HepG2 (cell line): ENCODE measurements around the gene RDH8. TPM values are rescaled to one million over a fixed set of nuclear protein-coding genes. Genes with fewer than 3 reads are reported as not detected.

Source experiments
- ADNP ChIP-seq: sonication (generic); formaldehyde crosslinking; IDR thresholded peaks from 2 replicates; pipeline ENCODE4 v1.4.0; 2020; ENCODE audit warnings: missing genetic modification reagents
- AKAP8 ChIP-seq: sonication (generic); formaldehyde crosslinking; IDR thresholded peaks from 2 replicates; pipeline ENCODE4 v1.5.1; 2020; ENCODE audit warnings: mild to moderate bottlenecking, missing genetic modification reagents
- CEBPG ChIP-seq: IDR thresholded peaks from 2 replicates; pipeline ENCODE4 v1.6.1; 2016
- DNMT3B ChIP-seq: conservative IDR thresholded peaks from 2 replicates; pipeline ENCODE4 v1.6.1; 2016; ENCODE audit warnings: missing biosample characterization, control low read depth
- EZH2 ChIP-seq: conservative IDR thresholded peaks from 2 replicates; pipeline ENCODE4 v1.6.1; 2012; ENCODE audit warnings: mild to moderate bottlenecking, low read depth, low read length, moderate library complexity
- FOXA1 ChIP-seq, 2 experiments: fragments of 450-650 bp in 1 of 2; sonication (generic) in 1 of 2; formaldehyde crosslinking in 1 of 2; IDR thresholded peaks; 2 replicates each; pipeline versions ENCODE4 v1.4.0 to v1.6.1; 2016 to 2020; ENCODE audit warnings: missing genetic modification reagents in 1 of 2
- HDAC2 ChIP-seq: sonication (generic); formaldehyde crosslinking; IDR thresholded peaks from 2 replicates; pipeline ENCODE4 v1.4.0; 2020; ENCODE audit warnings: missing genetic modification reagents
- HIVEP1 ChIP-seq: sonication (generic); formaldehyde crosslinking; IDR thresholded peaks from 2 replicates; pipeline ENCODE4 v1.4.0; 2020; ENCODE audit warnings: mild to moderate bottlenecking, missing genetic modification reagents
- HOXA7 ChIP-seq: sonication (generic); formaldehyde crosslinking; IDR thresholded peaks from 2 replicates; pipeline ENCODE4 v1.8.1; 2022; ENCODE audit warnings: mild to moderate bottlenecking, missing genetic modification reagents, moderate library complexity
- KMT2B ChIP-seq: IDR thresholded peaks from 2 replicates; pipeline ENCODE4 v1.6.1; 2016; ENCODE audit warnings: missing genetic modification reagents, missing compliant biosample characterization
- MAZ ChIP-seq, 2 experiments: sonication (generic) in 1 of 2; formaldehyde crosslinking in 1 of 2; IDR thresholded peaks; 2 replicates each; pipeline versions ENCODE4 v1.5.0 to v1.6.1; 2012 to 2020; ENCODE audit warnings: low read depth in 2 of 2, mild to moderate bottlenecking in 2 of 2, borderline replicate concordance in 1 of 2, improper control_type of control experiment in 1 of 2, low read length in 1 of 2, missing genetic modification reagents in 1 of 2, moderate library complexity in 1 of 2
- PHF8 ChIP-seq: sonication (generic); formaldehyde crosslinking; IDR thresholded peaks from 2 replicates; pipeline ENCODE4 v1.5.0; 2020; ENCODE audit warnings: missing genetic modification reagents
- PPARG ChIP-seq: conservative IDR thresholded peaks from 2 replicates; pipeline ENCODE4 v1.6.1; 2016; ENCODE audit warnings: missing biosample characterization, missing genetic modification reagents
- SMARCC2 ChIP-seq: fragments of 450-650 bp; IDR thresholded peaks from 2 replicates; pipeline ENCODE4 v1.6.1; 2017; ENCODE audit warnings: antibody characterized with exemption, mild to moderate bottlenecking
- SMARCE1 ChIP-seq: fragments of 450-650 bp; IDR thresholded peaks from 2 replicates; pipeline ENCODE4 v1.6.1; 2017; ENCODE audit warnings: borderline replicate concordance
- SOX6 ChIP-seq, 2 experiments: fragments of 450-650 bp in 1 of 2; sonication (generic) in 1 of 2; formaldehyde crosslinking in 1 of 2; IDR thresholded peaks; 2 replicates each; pipeline versions ENCODE4 v1.4.0 to v1.6.1; 2017 to 2020; ENCODE audit warnings: antibody characterized with exemption in 1 of 2, mild to moderate bottlenecking in 1 of 2, missing genetic modification reagents in 1 of 2
- ZBTB7B ChIP-seq: sonication (generic); formaldehyde crosslinking; IDR thresholded peaks from 2 replicates; pipeline ENCODE4 v1.4.0; 2020; ENCODE audit warnings: missing genetic modification reagents
- ZNF235 ChIP-seq: sonication (generic); formaldehyde crosslinking; IDR thresholded peaks from 2 replicates; pipeline ENCODE4 v1.8.1; 2023; ENCODE audit warnings: mild to moderate bottlenecking, missing genetic modification reagents, borderline replicate concordance
- ZNF432 ChIP-seq: sonication (generic); formaldehyde crosslinking; IDR thresholded peaks from 2 replicates; pipeline ENCODE4 v1.5.0; 2020; ENCODE audit warnings: missing genetic modification reagents, mild to moderate bottlenecking, borderline replicate concordance
- ZNF530 ChIP-seq: sonication (generic); formaldehyde crosslinking; IDR thresholded peaks from 2 replicates; pipeline ENCODE4 v1.5.0; 2020; ENCODE audit warnings: low read depth, mild to moderate bottlenecking, missing genetic modification reagents
- ZNF614 ChIP-seq: IDR thresholded peaks from 2 replicates; pipeline ENCODE4 v1.6.1; 2018; ENCODE audit warnings: missing biosample characterization, missing genetic modification reagents, inconsistent platforms, borderline replicate concordance
- ZNF75D ChIP-seq: sonication (generic); formaldehyde crosslinking; IDR thresholded peaks from 2 replicates; pipeline ENCODE4 v1.8.1; 2023; ENCODE audit warnings: missing genetic modification reagents, mild to moderate bottlenecking, borderline replicate concordance
- polyA plus RNA-seq, 8 experiments: library from polyadenylated mRNA; depleted of rRNA in 3 of 8; stranded (reverse) in 7 of 8; unstranded in 1 of 8; fragments of >200 nt; fragmentation: Illumina TruSeq in 4 of 8; extraction: Trizol in 4 of 8; gene quantifications; 2 replicates each; pipeline versions ENCODE4 v1.2.1 to v1.2.3, GENCODE V29; 2011 to 2016; ENCODE audit warnings: low read depth in 4 of 8, missing spikeins in 1 of 8, mixed read lengths in 1 of 8; ENCODE audit not compliant: insufficient read depth in 1 of 8
- total RNA-seq, 5 experiments: library from RNA; depleted of rRNA; stranded (reverse); fragments of >200 nt; fragmentation: Illumina TruSeq; extraction: Trizol; gene quantifications; 2 replicates each; pipeline ENCODE4 v1.2.3, GENCODE V29; 2016; ENCODE audit warnings: low read depth in 1 of 5
- TF ChIP-seq, protein P1 (sequence below): sonication (generic); formaldehyde crosslinking; IDR thresholded peaks from 2 replicates; pipeline ENCODE4 v1.4.0; 2020; ENCODE audit warnings: mild to moderate bottlenecking, missing genetic modification reagents
- TF ChIP-seq, protein P2 (sequence below): IDR thresholded peaks from 2 replicates; pipeline ENCODE4 v1.6.1; 2016; ENCODE audit warnings: missing biosample characterization, missing genetic modification reagents, low read depth

The RDH8 gene
- total and polyA plus RNA-seq, 2 of the 13 experiments (the other 11 are each of a cell fraction or from before 2014, with no cell fraction given): not detected

DNA sequence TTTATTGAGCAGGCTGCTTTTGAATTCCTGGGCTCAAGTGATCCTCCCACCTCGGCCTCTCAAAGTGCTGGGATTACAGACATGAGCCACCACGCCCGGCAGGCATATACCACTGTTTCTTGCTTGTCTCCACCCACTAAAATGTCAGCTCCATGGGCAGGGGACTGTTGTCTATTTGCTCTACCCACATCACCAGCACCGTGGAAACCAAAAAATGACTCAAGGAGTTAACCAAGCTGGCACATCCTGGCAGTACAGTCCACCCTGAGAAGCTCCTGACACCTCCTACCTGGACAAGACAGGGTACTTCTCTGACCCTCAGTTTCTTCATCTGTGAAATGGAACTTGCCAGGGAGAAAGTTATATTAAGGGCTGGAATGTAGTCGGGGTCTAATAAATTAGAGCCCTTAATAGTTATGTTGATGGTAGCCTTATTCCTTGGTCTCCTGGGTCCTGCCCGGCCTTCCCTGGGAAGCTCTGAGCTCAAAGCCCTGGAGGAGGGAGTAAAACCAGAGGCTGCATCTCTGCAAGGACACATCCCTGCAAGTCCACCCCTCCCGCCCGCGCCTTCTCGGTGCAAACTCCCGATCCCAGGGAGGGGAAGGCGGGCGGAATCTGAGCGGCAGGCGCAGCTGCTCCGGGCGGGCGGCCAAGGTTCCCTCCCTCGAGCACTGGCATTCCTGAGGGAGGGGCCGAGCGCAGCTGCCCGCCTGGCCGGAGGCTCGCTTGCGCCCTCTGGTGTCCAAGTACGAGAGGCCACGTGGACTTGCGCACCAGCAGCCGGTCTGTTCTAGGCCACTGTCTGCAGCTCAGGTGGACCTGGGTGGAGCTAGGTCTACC lies 14.1 kb downstream of the RDH8 start (continued):
- TF ChIP-seq HDAC2 (CRISPR knock-in tag): peak; percentile 83
- TF ChIP-seq, protein P1, sequence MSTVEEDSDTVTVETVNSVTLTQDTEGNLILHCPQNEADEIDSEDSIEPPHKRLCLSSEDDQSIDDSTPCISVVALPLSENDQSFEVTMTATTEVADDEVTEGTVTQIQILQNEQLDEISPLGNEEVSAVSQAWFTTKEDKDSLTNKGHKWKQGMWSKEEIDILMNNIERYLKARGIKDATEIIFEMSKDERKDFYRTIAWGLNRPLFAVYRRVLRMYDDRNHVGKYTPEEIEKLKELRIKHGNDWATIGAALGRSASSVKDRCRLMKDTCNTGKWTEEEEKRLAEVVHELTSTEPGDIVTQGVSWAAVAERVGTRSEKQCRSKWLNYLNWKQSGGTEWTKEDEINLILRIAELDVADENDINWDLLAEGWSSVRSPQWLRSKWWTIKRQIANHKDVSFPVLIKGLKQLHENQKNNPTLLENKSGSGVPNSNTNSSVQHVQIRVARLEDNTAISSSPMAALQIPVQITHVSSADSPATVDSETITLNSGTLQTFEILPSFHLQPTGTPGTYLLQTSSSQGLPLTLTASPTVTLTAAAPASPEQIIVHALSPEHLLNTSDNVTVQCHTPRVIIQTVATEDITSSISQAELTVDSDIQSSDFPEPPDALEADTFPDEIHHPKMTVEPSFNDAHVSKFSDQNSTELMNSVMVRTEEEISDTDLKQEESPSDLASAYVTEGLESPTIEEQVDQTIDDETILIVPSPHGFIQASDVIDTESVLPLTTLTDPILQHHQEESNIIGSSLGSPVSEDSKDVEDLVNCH (CRISPR knock-in tag): no peak
- TF ChIP-seq, protein P2, sequence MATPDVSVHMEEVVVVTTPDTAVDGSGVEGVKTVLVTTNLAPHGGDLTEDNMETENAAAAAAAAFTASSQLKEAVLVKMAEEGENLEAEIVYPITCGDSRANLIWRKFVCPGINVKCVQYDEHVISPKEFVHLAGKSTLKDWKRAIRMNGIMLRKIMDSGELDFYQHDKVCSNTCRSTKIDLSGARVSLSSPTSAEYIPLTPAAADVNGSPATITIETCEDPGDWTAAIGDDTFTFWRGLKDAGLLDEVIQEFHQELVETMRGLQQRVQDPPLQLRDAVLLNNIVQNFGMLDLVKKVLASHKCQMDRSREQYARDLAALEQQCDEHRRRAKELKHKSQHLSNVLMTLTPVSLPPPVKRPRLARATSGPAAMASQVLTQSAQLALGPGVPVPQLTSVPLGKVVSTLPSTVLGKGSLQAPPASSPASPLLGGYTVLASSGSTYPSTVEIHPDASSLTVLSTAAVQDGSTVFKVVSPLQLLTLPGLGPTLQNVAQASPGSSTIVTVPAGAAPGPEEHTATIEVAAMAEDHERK (CRISPR knock-in tag): no peak
- TF ChIP-seq ZNF235 (CRISPR knock-in tag): peak; percentile 44; the same call in 1 of the 2 replicates
- no peak for TF ChIP-seq HOXA7 (CRISPR knock-in tag)
- 0 out of 2 replicates have a peak, but pooled peaks have one; percentile 64 for TF ChIP-seq EZH2
- TF ChIP-seq ADNP (CRISPR knock-in tag): no peak
- TF ChIP-seq PPARG (CRISPR knock-in tag): peak; percentile 50; the same call in 1 of the 2 replicates
- TF ChIP-seq ZBTB7B: peak; percentile 77; the same call in 1 of the 2 replicates
- TF ChIP-seq KMT2B (CRISPR knock-in tag): 0 out of 2 replicates have a peak, but pooled peaks have one; percentile 36
- TF ChIP-seq PHF8: 0 out of 2 replicates have a peak, but pooled peaks have one; percentile 44
- TF ChIP-seq DNMT3B (CRISPR knock-in tag): 0 out of 2 replicates have a peak, but pooled peaks have one; percentile 74
- no peak for TF ChIP-seq SMARCC2
- TF ChIP-seq ZNF75D (CRISPR knock-in tag): no peak
- TF ChIP-seq AKAP8 (CRISPR knock-in tag): 0 out of 2 replicates have a peak, but pooled peaks have one; percentile 51
- TF ChIP-seq ZNF432 (CRISPR knock-in tag): no peak
- TF ChIP-seq CEBPG: peak; percentile 52; the same call in 1 of the 2 replicates
- TF ChIP-seq ZNF614 (CRISPR knock-in tag): peak; percentile 90; the same call in 1 of the 2 replicates
- no peak for TF ChIP-seq SMARCE1
- peak; percentile 68; the same call in 1 of the 2 replicates for TF ChIP-seq HIVEP1 (CRISPR knock-in tag)
- TF ChIP-seq SOX6 (IDR thresholded peaks at IDR 0.05): no peak
- peak; percentile 84 for TF ChIP-seq SOX6 (CRISPR knock-in tag; IDR thresholded peaks at IDR 0.05)
- TF ChIP-seq MAZ (IDR thresholded peaks at IDR 0.05; ENCODE audit: borderline replicate concordance, low read depth, low read length): peak; percentile 100
- TF ChIP-seq MAZ (CRISPR knock-in tag; IDR thresholded peaks at IDR 0.05; ENCODE audit: low read depth): peak; percentile 100
- TF ChIP-seq ZNF530 (CRISPR knock-in tag): no peak
- no peak for TF ChIP-seq FOXA1 (IDR thresholded peaks at IDR 0.05)
- 0 out of 2 replicates have a peak, but pooled peaks have one; percentile 34 for TF ChIP-seq FOXA1 (CRISPR knock-in tag; IDR thresholded peaks at IDR 0.05)
